Gastroesophageal sphincter (tissue), 4 donors: ENCODE measurements around the gene CDH22. TPM values are rescaled to one million over a fixed set of nuclear protein-coding genes. Genes with fewer than 3 reads are reported as not detected.

Experiments used
- ATAC-seq: fragments of 150-250 bp; one replicate; pipeline ENCODE4 v1.9.1; 2016; ENCODE audit warnings: mild to moderate bottlenecking, moderate library complexity
- H3K27ac ChIP-seq, 4 donors: fragments of 200-600 bp; sonication (generic) in 3 of 4; 1 replicate in 3 of 4; 2 replicates in 1 of 4; pipeline ENCODE4 v1.5.1; 2016 to 2019
- H3K27me3 ChIP-seq: fragments of 200-600 bp; sonication (generic); one replicate; pipeline ENCODE4 v1.5.1; 2019
- H3K36me3 ChIP-seq, 2 donors: fragments of 200-600 bp; sonication (generic); one replicate each; pipeline ENCODE4 v1.5.1; 2019; ENCODE audit warnings: control low read depth in 1 of 2
- H3K4me1 ChIP-seq, 3 donors: fragments of 200-600 bp; sonication (generic); 1 replicate in 2 of 3; 2 replicates in 1 of 3; pipeline ENCODE4 v1.5.1; 2016 to 2019; ENCODE audit warnings: control low read depth in 2 of 3
- H3K4me3 ChIP-seq, 2 donors: fragments of 200-600 bp; sonication (generic); one replicate each; pipeline ENCODE4 v1.5.1; 2019; ENCODE audit warnings: mild to moderate bottlenecking in 1 of 2, moderate library complexity in 1 of 2
- H3K9me3 ChIP-seq, 3 donors: fragments of 200-600 bp; sonication (generic); one replicate each; pipeline ENCODE4 v1.5.1; 2017 to 2019; ENCODE audit warnings: control low read depth in 2 of 3
- EP300 ChIP-seq: sonication (generic); formaldehyde crosslinking; IDR thresholded peaks from one replicate; pipeline ENCODE4 v1.6.1; 2017; ENCODE audit warnings: antibody characterized with exemption, mild to moderate bottlenecking
- POLR2A ChIP-seq, 2 donors: fragments of 450-650 bp; IDR thresholded peaks; one replicate each; pipeline ENCODE4 v1.6.1; 2017; ENCODE audit warnings: antibody characterized with exemption in 2 of 2, mild to moderate bottlenecking in 2 of 2, moderate library complexity in 1 of 2
- POLR2AphosphoS5 ChIP-seq: sonication (generic); formaldehyde crosslinking; IDR thresholded peaks from one replicate; pipeline ENCODE4 v1.6.1; 2017; ENCODE audit warnings: antibody characterized with exemption
- WGBS, 2 donors: methylation state at CpG; one replicate each; pipeline ENCODE4 v1.1.5; 2018; ENCODE audit warnings: low coverage in 1 of 2; 5-methylcytosine and 5-hydroxymethylcytosine counted together
- total RNA-seq, 4 donors: library from RNA; depleted of rRNA; stranded (reverse); fragments of >200 nt; gene quantifications; one replicate each; pipeline ENCODE4 v1.1.0, GENCODE V29; 2016
- TF ChIP-seq, protein P1 (sequence below), 4 experiments: fragments of 200-600 bp in 2 of 4; fragments of 450-650 bp in 2 of 4; sonication (generic) in 1 of 4; IDR thresholded peaks; one replicate each; pipeline ENCODE4 v1.5.1; 2017 to 2019; ENCODE audit warnings: antibody characterized with exemption in 4 of 4, mild to moderate bottlenecking in 2 of 4, moderate library complexity in 2 of 4

CDH22 gene
- total RNA-seq, 4 donors from 2014 or later = 0.15 TPM; not detected in 3

DNA sequence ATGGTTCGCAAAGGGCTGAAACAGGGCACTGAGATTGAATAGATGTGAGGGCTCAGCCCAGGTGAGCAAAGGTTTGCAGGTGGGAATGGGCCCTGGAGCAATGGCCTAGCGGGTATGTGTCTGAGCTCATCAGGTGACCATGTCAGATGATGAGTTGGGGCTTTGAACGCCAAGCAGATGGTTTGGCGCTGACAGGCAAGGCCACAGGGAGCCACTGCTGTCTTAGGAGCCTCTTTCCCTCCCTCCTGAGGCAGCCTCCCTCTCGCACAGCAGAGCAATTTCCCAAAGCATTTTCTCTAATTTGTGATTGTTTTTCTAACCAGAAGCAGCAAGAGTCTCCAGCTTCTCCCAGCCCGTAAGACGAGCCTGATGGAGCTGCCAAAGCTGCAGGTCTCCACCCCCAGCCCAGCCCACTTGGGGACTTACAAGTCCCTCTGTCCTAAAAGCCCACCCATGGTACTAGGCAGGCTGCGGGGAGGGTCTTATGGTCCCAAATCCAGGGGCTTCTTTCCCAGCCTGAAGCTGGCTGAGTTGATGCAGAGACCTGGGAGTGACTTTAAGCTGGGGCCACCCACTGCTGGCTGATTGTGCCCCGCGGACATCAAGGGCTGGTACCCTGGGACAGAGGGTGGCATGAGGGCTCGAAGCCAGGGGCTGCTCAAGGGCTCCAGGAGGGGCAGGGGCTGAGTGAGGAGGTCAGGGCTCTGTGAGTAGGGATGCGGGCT lies 11.6 kb downstream of the CDH22 start:
- no peak overlapping the region for H3K4me3 ChIP-seq
- H3K36me3 ChIP-seq = no peaks in the 10 kb centered on the region
- TF ChIP-seq EP300 = no peak
- no peak for TF ChIP-seq POLR2AphosphoS5
- TF ChIP-seq POLR2A (IDR thresholded peaks at IDR 0.05) = no peak
- TF ChIP-seq, protein P1, sequence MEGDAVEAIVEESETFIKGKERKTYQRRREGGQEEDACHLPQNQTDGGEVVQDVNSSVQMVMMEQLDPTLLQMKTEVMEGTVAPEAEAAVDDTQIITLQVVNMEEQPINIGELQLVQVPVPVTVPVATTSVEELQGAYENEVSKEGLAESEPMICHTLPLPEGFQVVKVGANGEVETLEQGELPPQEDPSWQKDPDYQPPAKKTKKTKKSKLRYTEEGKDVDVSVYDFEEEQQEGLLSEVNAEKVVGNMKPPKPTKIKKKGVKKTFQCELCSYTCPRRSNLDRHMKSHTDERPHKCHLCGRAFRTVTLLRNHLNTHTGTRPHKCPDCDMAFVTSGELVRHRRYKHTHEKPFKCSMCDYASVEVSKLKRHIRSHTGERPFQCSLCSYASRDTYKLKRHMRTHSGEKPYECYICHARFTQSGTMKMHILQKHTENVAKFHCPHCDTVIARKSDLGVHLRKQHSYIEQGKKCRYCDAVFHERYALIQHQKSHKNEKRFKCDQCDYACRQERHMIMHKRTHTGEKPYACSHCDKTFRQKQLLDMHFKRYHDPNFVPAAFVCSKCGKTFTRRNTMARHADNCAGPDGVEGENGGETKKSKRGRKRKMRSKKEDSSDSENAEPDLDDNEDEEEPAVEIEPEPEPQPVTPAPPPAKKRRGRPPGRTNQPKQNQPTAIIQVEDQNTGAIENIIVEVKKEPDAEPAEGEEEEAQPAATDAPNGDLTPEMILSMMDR (IDR thresholded peaks at IDR 0.05) = no peak
- WGBS, 2 donors = 41 to 50% methylated on average over 6 to 7 of the region's 12 CpGs
- H3K9me3 ChIP-seq = no peaks in the 10 kb centered on the region
- no peaks in the 10 kb centered on the region for H3K4me1 ChIP-seq
- H3K27ac ChIP-seq = no peak overlapping the region
- no peak for ATAC-seq
- peaks cover 99% of the 10 kb centered on the region for H3K27me3 ChIP-seq

DNA sequence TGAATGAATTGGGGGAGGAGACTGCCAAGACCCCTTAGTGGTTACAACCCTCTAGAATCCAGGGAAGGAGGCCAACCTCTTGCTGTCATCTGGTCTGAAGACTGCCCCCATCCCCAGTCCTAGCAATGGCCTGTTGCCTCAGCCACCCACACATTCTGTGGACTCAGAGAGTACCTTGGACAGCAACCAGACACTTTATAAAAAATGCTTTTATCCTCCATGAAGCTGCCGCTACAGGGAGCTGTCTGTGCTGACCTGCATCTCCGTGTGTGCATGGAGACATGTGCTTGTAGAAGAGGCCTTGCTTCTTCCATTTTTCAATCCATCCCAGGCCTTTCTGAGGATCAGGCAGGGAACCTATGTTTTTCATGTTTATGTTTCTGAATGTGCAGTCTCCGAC lies 15.2 kb downstream of the CDH22 start:
- TF ChIP-seq EP300 = no peak
- TF ChIP-seq POLR2A (IDR thresholded peaks at IDR 0.05) = no peak
- TF ChIP-seq, protein P1 (IDR thresholded peaks at IDR 0.05) = no peak
- no peak for TF ChIP-seq POLR2AphosphoS5
- Histone ChIP-seq H3K27me3 (peaks cover 97% of the 10 kb centered on the region), H3K9me3 (no peaks in the 10 kb centered on the region), H3K4me3 (no peak overlapping the region), H3K27ac (no peak overlapping the region), H3K4me1 (no peaks in the 10 kb centered on the region), H3K36me3 (no peaks in the 10 kb centered on the region)
- ATAC-seq = no peak
- 0 to 10% methylated on average over 2 to 3 of the region's 3 CpGs for WGBS, 2 donors

DNA sequence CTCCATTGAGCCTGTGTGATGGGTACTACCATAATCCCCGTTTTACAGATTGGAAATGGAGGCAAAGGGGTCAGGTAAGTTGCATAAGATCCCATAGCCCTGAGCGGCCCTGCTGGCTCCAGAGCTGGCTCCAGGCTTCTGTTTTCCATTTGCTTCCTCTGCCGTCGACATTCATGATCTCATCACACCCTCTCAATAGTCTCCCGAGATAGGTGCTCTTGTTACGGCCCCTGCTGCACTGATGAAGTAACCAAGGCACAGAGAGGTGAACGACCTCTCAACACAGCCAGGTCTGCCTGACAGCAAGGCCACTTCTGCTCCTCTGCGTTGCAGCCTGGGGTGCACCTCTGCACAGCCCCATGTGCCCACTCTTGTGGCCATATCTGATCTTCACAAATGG lies 16.9 kb downstream of the CDH22 start:
- no peaks in the 10 kb centered on the region for H3K36me3 ChIP-seq
- no peak for ATAC-seq
- no peak overlapping the region for H3K27ac ChIP-seq
- H3K4me3 ChIP-seq = no peak overlapping the region
- no peaks in the 10 kb centered on the region for H3K9me3 ChIP-seq
- WGBS, 2 donors = 31 to 46% methylated on average over 6 to 7 of the region's 8 CpGs
- peaks cover 97% of the 10 kb centered on the region for H3K27me3 ChIP-seq
- no peaks in the 10 kb centered on the region for H3K4me1 ChIP-seq
- TF ChIP-seq, protein P1 (IDR thresholded peaks at IDR 0.05) = no peak
- TF ChIP-seq POLR2A (IDR thresholded peaks at IDR 0.05) (no peak), POLR2AphosphoS5 (no peak), EP300 (no peak)

DNA sequence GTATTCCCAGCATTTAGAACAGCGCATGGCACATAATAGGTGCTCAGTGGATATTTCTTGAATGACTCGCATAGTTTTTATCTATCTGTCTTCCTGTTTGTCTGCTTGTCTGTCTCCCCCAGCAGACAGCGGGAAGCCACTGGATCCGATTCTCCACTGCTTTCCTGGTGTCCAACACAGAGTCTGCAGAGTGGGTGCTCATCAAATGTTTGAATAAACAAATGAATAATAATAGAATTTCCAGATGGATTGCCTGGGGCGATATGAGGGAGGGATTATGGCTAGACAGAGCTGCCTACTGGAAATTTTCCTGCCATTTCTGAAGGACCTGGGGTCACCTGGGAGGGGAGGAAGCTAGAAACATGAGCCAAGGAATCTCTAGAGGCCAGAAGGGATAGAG lies 18.9 kb downstream of the CDH22 start:
- H3K27me3 ChIP-seq = peaks cover 97% of the 10 kb centered on the region
- WGBS, 2 donors = 56 to 74% methylated on average over 4 to 5 of the region's 5 CpGs

More for the DNA sequence above, 18.9 kb downstream of the CDH22 start:
- no peaks in the 10 kb centered on the region for H3K9me3 ChIP-seq
- H3K36me3 ChIP-seq = no peaks in the 10 kb centered on the region
- no peak overlapping the region for H3K4me3 ChIP-seq
- TF ChIP-seq POLR2A (IDR thresholded peaks at IDR 0.05) (no peak), POLR2AphosphoS5 (no peak), EP300 (no peak)
- TF ChIP-seq, protein P1 (IDR thresholded peaks at IDR 0.05) = no peak
- H3K27ac ChIP-seq = no peak overlapping the region
- no peaks in the 10 kb centered on the region for H3K4me1 ChIP-seq
- ATAC-seq = no peak
